Subcutaneous abdominal adipose tissue (tissue), 5 donors: Measurements from ENCODE around the gene SLC26A11.

Experiments used
- H3K27ac ChIP-seq: one replicate; pipeline ENCODE4 v1.7.0; 2013; ENCODE audit warnings: low read depth, mild to moderate bottlenecking, inconsistent platforms, low read length, moderate library complexity
- H3K27me3 ChIP-seq, 5 donors: one replicate each; pipeline ENCODE4 v1.7.0; 2013; ENCODE audit warnings: low read length in 5 of 5, inconsistent platforms in 1 of 5; ENCODE audit not compliant: control insufficient read depth in 5 of 5, insufficient read depth in 4 of 5
- H3K36me3 ChIP-seq, 5 donors: one replicate each; pipeline ENCODE4 v1.7.0; 2013; ENCODE audit warnings: low read length in 5 of 5; ENCODE audit not compliant: control insufficient read depth in 5 of 5, insufficient read depth in 5 of 5
- H3K4me1 ChIP-seq, 5 donors: one replicate each; pipeline ENCODE4 v1.7.0; 2013; ENCODE audit warnings: low read length in 5 of 5, mild to moderate bottlenecking in 3 of 5, moderate library complexity in 1 of 5; ENCODE audit not compliant: control insufficient read depth in 5 of 5, insufficient read depth in 5 of 5
- H3K4me3 ChIP-seq, 5 donors: one replicate each; pipeline ENCODE4 v1.7.0; 2013; ENCODE audit warnings: low read length in 5 of 5, low read depth in 1 of 5
- H3K9ac ChIP-seq, 5 donors: one replicate each; pipeline ENCODE4 v1.7.0; 2013; ENCODE audit warnings: low read length in 5 of 5, mild to moderate bottlenecking in 4 of 5, moderate library complexity in 3 of 5
- H3K9me3 ChIP-seq, 5 donors: one replicate each; pipeline ENCODE4 v1.7.0; 2013; ENCODE audit warnings: low read length in 5 of 5; ENCODE audit not compliant: control insufficient read depth in 5 of 5
- donor health status: healthy.
- donor health status: healthy.
- donor health status: healthy.
- donor health status: healthy.
- donor health status: healthy.

SLC26A11 gene

GRCh38 chr17:80222376-80223141, 2.3 kb downstream of the SLC26A11 start:
- Histone ChIP-seq H3K27me3 (no peaks in the 10 kb centered on the region), H3K36me3 (peaks cover 0 to 22% (median 10%) of the 10 kb centered on the region in 5 donors), H3K27ac (no peak overlapping the region), H3K9me3 (no peaks in the 10 kb centered on the region), H3K9ac (peak overlapping the region in 1 of 5 donors; percentile 23), H3K4me3 (no peak overlapping the region), H3K4me1 (peaks cover 4 to 28% (median 22%) of the 10 kb centered on the region in 5 donors)

DNA sequence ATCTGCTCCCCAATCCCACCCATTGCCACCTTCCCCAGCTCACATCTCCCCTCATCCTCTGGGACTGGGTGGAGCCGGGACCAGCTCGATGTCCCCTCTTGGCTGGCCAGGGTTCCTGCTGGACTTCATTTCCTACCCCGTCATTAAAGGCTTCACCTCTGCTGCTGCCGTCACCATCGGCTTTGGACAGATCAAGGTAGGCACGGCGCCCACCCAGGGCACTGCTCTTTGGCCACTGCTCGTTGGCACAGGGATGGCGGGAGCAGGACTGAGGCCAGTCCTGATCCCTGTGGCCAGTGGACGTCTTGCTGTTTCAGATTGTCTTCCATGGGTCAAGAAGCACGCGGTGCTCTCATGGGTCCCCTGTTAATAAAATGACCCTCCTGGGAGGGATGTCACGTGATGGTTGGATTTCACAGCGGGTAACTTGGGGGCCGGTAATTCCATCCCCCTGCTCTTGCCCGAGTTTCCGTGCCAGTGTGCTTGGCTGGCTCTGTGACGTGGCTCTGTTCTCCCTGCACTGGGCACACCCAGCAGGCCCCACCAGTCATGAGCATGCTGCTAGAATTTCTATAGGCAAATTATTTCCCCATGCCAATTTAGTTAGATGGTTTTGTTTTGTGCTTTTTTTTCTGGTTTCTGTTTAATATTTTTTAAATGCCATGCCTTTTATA, 3.1 kb downstream of the SLC26A11 start:
- Histone ChIP-seq H3K27ac (no peak overlapping the region), H3K4me1 (peaks cover 4 to 26% (median 22%) of the 10 kb centered on the region in 5 donors), H3K9me3 (no peaks in the 10 kb centered on the region), H3K36me3 (peaks cover 0 to 22% (median 16%) of the 10 kb centered on the region in 5 donors), H3K9ac (no peak overlapping the region), H3K4me3 (no peak overlapping the region), H3K27me3 (no peaks in the 10 kb centered on the region)

DNA sequence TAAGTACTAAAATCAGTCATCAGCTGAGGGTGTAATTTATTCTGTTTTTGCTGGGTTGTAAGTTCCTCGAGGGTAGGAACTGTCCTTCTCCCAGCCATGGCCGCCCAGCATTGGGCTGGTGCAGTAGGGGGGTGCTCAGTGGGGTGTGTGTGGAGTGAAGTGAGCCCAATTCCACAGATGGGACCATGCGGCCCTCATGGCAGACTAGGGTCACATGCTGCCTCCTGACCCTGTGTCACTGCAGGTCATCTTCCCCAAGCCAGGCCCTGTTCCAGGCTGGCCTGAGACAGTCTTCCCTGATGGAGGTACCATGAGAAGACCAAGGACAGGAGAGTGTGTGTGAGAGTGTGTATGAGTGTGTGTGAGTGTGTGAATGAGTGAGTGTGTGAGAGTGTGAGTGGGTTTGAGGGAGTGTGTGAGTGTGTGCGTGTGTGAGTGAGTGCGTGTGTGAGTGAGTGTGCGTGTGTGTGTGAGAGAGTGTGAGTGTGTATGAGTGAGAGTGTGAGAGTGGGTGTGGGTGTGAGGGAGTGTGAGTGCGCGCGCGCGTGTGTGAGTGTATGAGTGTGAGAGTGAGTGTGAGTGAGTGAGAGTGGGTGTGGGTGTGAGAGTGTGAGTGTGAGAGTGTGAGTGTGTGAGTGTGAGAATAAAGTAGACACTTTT, 3.7 kb downstream of the SLC26A11 start:
- Histone ChIP-seq H3K27me3 (no peaks in the 10 kb centered on the region), H3K27ac (no peak overlapping the region), H3K9me3 (no peaks in the 10 kb centered on the region), H3K36me3 (peaks cover 0 to 29% (median 20%) of the 10 kb centered on the region in 5 donors), H3K4me1 (peaks cover 4 to 23% (median 18%) of the 10 kb centered on the region in 5 donors), H3K9ac (no peak overlapping the region), H3K4me3 (no peak overlapping the region)

- Histone ChIP-seq H3K4me3 (no peak overlapping the region), H3K9ac (no peak overlapping the region), H3K9me3 (no peaks in the 10 kb centered on the region), H3K4me1 (peaks cover 3 to 16% (median 11%) of the 10 kb centered on the region in 5 donors), H3K27me3 (no peaks in the 10 kb centered on the region), H3K36me3 (peaks cover 0 to 34% (median 23%) of the 10 kb centered on the region in 5 donors), H3K27ac (no peak overlapping the region)
Measured at GRCh38 chr17:80224683-80225082, 4.5 kb downstream of the SLC26A11 start.

GRCh38 chr17:80225230-80225629, 5.0 kb downstream of the SLC26A11 start:
- Histone ChIP-seq H3K4me3 (no peak overlapping the region), H3K4me1 (peaks cover 3 to 13% (median 8%) of the 10 kb centered on the region in 5 donors), H3K36me3 (peaks cover 0 to 37% (median 24%) of the 10 kb centered on the region in 5 donors), H3K9ac (no peak overlapping the region), H3K9me3 (no peaks in the 10 kb centered on the region), H3K27me3 (no peaks in the 10 kb centered on the region), H3K27ac (no peak overlapping the region)

- Histone ChIP-seq H3K9ac (no peak overlapping the region), H3K27me3 (no peaks in the 10 kb centered on the region)
Measured at GRCh38 chr17:80227156-80227555, 6.9 kb downstream of the SLC26A11 start.

GRCh38 chr17:80227666-80228065, 7.4 kb downstream of the SLC26A11 start:
- peaks cover 4 to 39% (median 25%) of the 10 kb centered on the region in 5 donors for H3K36me3 ChIP-seq
- H3K9me3 ChIP-seq: peaks cover 3 to 12% (median 11%) of the 10 kb centered on the region in 5 donors
- H3K4me3 ChIP-seq: no peak overlapping the region
- H3K27ac ChIP-seq: no peak overlapping the region
- no peaks in the 10 kb centered on the region for H3K27me3 ChIP-seq
- no peak overlapping the region for H3K9ac ChIP-seq
- H3K4me1 ChIP-seq: peaks cover 0 to 3% (median 0%) of the 10 kb centered on the region in 5 donors

More at GRCh38 chr17:80227156-80227555, 6.9 kb downstream of the SLC26A11 start:
- Histone ChIP-seq H3K9me3 (peaks cover 0 to 7% (median 6%) of the 10 kb centered on the region in 5 donors), H3K4me3 (no peak overlapping the region), H3K36me3 (peaks cover 4 to 39% (median 25%) of the 10 kb centered on the region in 5 donors), H3K4me1 (peaks cover 0 to 3% (median 0%) of the 10 kb centered on the region in 5 donors), H3K27ac (no peak overlapping the region)

DNA sequence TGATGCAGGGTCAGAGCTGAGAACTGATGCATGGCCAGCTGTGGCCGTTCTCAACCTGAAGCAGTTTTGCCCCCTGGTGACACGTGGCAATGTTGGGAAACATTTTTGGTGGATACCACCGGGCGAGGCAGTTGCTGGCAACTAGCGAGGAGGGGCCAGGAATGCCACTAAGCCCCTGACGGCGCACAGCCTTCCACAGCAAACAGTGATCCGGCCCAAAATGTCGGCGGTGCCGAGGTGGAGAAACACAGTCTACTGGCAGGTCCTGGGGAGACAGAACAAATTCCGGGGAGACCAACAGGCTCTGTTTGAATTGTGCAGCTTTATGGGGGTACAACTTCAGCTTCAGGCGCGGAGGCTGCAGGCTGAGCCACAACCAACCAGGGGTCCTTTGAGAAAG, 8.2 kb downstream of the SLC26A11 start:
- peaks cover 0 to 3% (median 0%) of the 10 kb centered on the region in 5 donors for H3K4me1 ChIP-seq
- H3K27ac ChIP-seq: no peak overlapping the region
- no peaks in the 10 kb centered on the region for H3K27me3 ChIP-seq
- H3K9me3 ChIP-seq: peaks cover 3 to 19% (median 18%) of the 10 kb centered on the region in 5 donors
- no peak overlapping the region for H3K4me3 ChIP-seq
- no peak overlapping the region for H3K9ac ChIP-seq
- H3K36me3 ChIP-seq: peaks cover 4 to 35% (median 25%) of the 10 kb centered on the region in 5 donors

GRCh38 chr17:80229011-80229410, 8.8 kb downstream of the SLC26A11 start:
- peaks cover 3 to 21% (median 18%) of the 10 kb centered on the region in 5 donors for H3K9me3 ChIP-seq
- peaks cover 0 to 1% (median 0%) of the 10 kb centered on the region in 5 donors for H3K4me1 ChIP-seq
- H3K36me3 ChIP-seq: peaks cover 4 to 37% (median 25%) of the 10 kb centered on the region in 5 donors
- no peaks in the 10 kb centered on the region for H3K27me3 ChIP-seq
- no peak overlapping the region for H3K9ac ChIP-seq
- H3K4me3 ChIP-seq: no peak overlapping the region
- H3K27ac ChIP-seq: no peak overlapping the region
